HCT116 (cell line): Measurements from ENCODE around the gene SLC51A. TPM values are rescaled to one million over a fixed set of nuclear protein-coding genes. Genes with fewer than 3 reads are reported as not detected.
"Not testable (repeated sequence)": the region's sequence is repeated elsewhere in the genome, so short reads cannot be mapped to it uniquely, and the experiment has no call there.

Experiments used
- ATAC-seq: fragments of 200-7000 bp; cut with Tn5 transposase; 2 replicates; pipeline ENCODE4 v1.9.1; 2020; ENCODE audit warnings: mild to moderate bottlenecking, moderate library complexity
- BruUV-seq: library from RNA; stranded (reverse); fragments of 400-500 nt; replicated peaks from 2 replicates; lab custom pipeline; 2021; lab: Mats Ljungman, UMichigan
- CTCF ChIA-PET: fragments of 300-600 bp; sonication (Branson Sonifier 250); formaldehyde crosslinking; loops from one replicate; lab custom pipeline; 2021; ENCODE audit warnings: antibody characterized with exemption; lab: Charles Lee
- POLR2A ChIA-PET: fragments of 300-600, 350-600 bp; sonication (Branson Sonifier 250); formaldehyde crosslinking; loops from one replicate; lab custom pipeline; 2021; ENCODE audit warnings: antibody characterized with exemption; lab: Charles Lee
- RAD21 ChIA-PET, 2 experiments: fragments of 300-600 bp; sonication (Branson Sonifier 250); formaldehyde crosslinking; loops; one replicate each; lab custom pipeline; 2023; ENCODE audit warnings: low total read pairs in 2 of 2; ENCODE audit not compliant: uncharacterized antibody in 2 of 2, unreplicated experiment in 2 of 2, low non-redundant PET in 1 of 2; lab: Charles Lee
- DNase-seq: peaks from one replicate; pipeline ENCODE4 v3.0.0-alpha.2; 2010; ENCODE audit warnings: low read depth, low spot score
- H2AFZ ChIP-seq: fragments of 200-600 bp; shearing (Covaris generic), sonication (generic); 2 replicates; pipeline ENCODE4 v1.6.1; 2017; ENCODE audit warnings: low read depth, mixed run types, mixed read lengths, antibody characterized with exemption, low read length; ENCODE audit not compliant: poor library complexity, severe bottlenecking
- H3K27ac ChIP-seq: 2 replicates; pipeline ENCODE4 v1.5.1; 2012; ENCODE audit warnings: low read depth, low read length
- H3K27me3 ChIP-seq: fragments of 200-600 bp; sonication (generic); 2 replicates; pipeline ENCODE4 v1.6.1; 2016; ENCODE audit warnings: mixed run types, low read length, mixed read lengths; ENCODE audit not compliant: insufficient read depth
- H3K36me3 ChIP-seq, 2 experiments: fragments of 200-500 bp in 1 of 2; fragments of 200-600 bp in 1 of 2; sonication (Bioruptor generic) in 1 of 2; sonication (generic) in 1 of 2; 2 replicates each; pipeline versions ENCODE4 v1.5.1 to v1.6.1; 2014 to 2016; ENCODE audit warnings: low read length in 2 of 2, inconsistent platforms in 1 of 2, mixed read lengths in 1 of 2, mixed run types in 1 of 2; ENCODE audit not compliant: insufficient read depth in 2 of 2, control insufficient read depth in 1 of 2
- H3K4me1 ChIP-seq, 2 experiments: fragments of 200-600 bp in 1 of 2; sonication (generic) in 1 of 2; 2 replicates each; pipeline versions ENCODE4 v1.5.1 to v1.6.1; 2012 to 2017; ENCODE audit warnings: low read length in 2 of 2, inconsistent platforms in 1 of 2, mild to moderate bottlenecking in 1 of 2, mixed read lengths in 1 of 2, mixed run types in 1 of 2, moderate library complexity in 1 of 2; ENCODE audit not compliant: insufficient read depth in 2 of 2, control insufficient read depth in 1 of 2
- H3K4me2 ChIP-seq: fragments of 200-600 bp; sonication (generic); 2 replicates; pipeline ENCODE4 v1.6.1; 2017; ENCODE audit warnings: mixed run types, low read length, mixed read lengths
- H3K4me3 ChIP-seq, 2 experiments: fragments of 200-600 bp in 1 of 2; sonication (generic) in 1 of 2; replicated peaks in 1 of 2; 2 replicates each; pipeline ENCODE4 v1.5.1; 2011 to 2016; ENCODE audit warnings: low read length in 2 of 2, control low read depth in 1 of 2, low read depth in 1 of 2, mild to moderate bottlenecking in 1 of 2, mixed read lengths in 1 of 2, mixed run types in 1 of 2
- H3K79me2 ChIP-seq: fragments of 200-600 bp; sonication (generic); 2 replicates; pipeline ENCODE4 v1.6.1; 2017; ENCODE audit warnings: mild to moderate bottlenecking, mixed run types, low read length, moderate library complexity, mixed read lengths; ENCODE audit not compliant: insufficient read depth
- H3K9ac ChIP-seq: fragments of 200-600 bp; sonication (generic); 2 replicates; pipeline ENCODE4 v1.6.1; 2016; ENCODE audit warnings: low read length, mixed read lengths
- H3K9me2 ChIP-seq: fragments of 200-600 bp; sonication (generic), shearing (Covaris generic); 2 replicates; pipeline ENCODE4 v1.6.1; 2017; ENCODE audit warnings: mixed run types, mild to moderate bottlenecking, moderate library complexity; ENCODE audit not compliant: insufficient read depth
- H3K9me3 ChIP-seq, 2 experiments: fragments of 200-500 bp in 1 of 2; fragments of 200-600 bp in 1 of 2; sonication (Bioruptor generic) in 1 of 2; sonication (generic) in 1 of 2; 2 replicates each; pipeline ENCODE4 v1.6.1; 2014 to 2017; ENCODE audit warnings: low read length in 2 of 2, mixed read lengths in 2 of 2, inconsistent platforms in 1 of 2, low read depth in 1 of 2, mild to moderate bottlenecking in 1 of 2, mixed run types in 1 of 2, moderate library complexity in 1 of 2; ENCODE audit not compliant: control insufficient read depth in 1 of 2, insufficient read depth in 1 of 2
- H4K20me1 ChIP-seq: fragments of 200-600 bp; sonication (generic), shearing (Covaris generic); 2 replicates; pipeline ENCODE4 v1.6.1; 2017; ENCODE audit warnings: mixed run types, mild to moderate bottlenecking, moderate library complexity; ENCODE audit not compliant: insufficient read depth
- CBX3 ChIP-seq: IDR thresholded peaks from 2 replicates; pipeline ENCODE4 v1.6.1; 2012; ENCODE audit warnings: low read depth
- CEBPB ChIP-seq: IDR thresholded peaks from 2 replicates; pipeline ENCODE4 v1.6.1; 2012; ENCODE audit warnings: low read depth
- EGR1 ChIP-seq: IDR thresholded peaks from 2 replicates; pipeline ENCODE4 v1.6.1; 2012; ENCODE audit warnings: low read depth
- EZH2phosphoT487 ChIP-seq: fragments of 200-600 bp; IDR thresholded peaks from 2 replicates; pipeline ENCODE4 v1.6.1; 2018; ENCODE audit warnings: antibody characterized with exemption, borderline replicate concordance
- FOSL1 ChIP-seq: IDR thresholded peaks from 2 replicates; pipeline ENCODE4 v1.6.1; 2012; ENCODE audit warnings: low read depth
- JUND ChIP-seq: IDR thresholded peaks from 2 replicates; pipeline ENCODE4 v1.6.1; 2012
- POLR2A ChIP-seq: IDR thresholded peaks from 2 replicates; pipeline ENCODE4 v1.7.0; 2011; ENCODE audit warnings: borderline replicate concordance; ENCODE audit not compliant: insufficient read depth, insufficient read length; ENCODE audit errors: extremely low read depth
- POLR2AphosphoS5 ChIP-seq: IDR thresholded peaks from 2 replicates; pipeline ENCODE4 v1.6.1; 2011; ENCODE audit warnings: mild to moderate bottlenecking, low read depth, low read length, moderate library complexity
- SIN3A ChIP-seq: IDR thresholded peaks from 2 replicates; pipeline ENCODE4 v1.6.1; 2012; ENCODE audit warnings: low read depth
- SP1 ChIP-seq: IDR thresholded peaks from 2 replicates; pipeline ENCODE4 v1.6.1; 2012; ENCODE audit warnings: low read depth
- SRF ChIP-seq: IDR thresholded peaks from 2 replicates; pipeline ENCODE4 v1.6.1; 2012; ENCODE audit warnings: low read depth
- ZFX ChIP-seq: fragments of 450-650 bp; IDR thresholded peaks from 2 replicates; pipeline ENCODE4 v1.6.1; 2017
- ZNF274 ChIP-seq: fragments of 200-500 bp; sonication (Bioruptor generic); IDR thresholded peaks from 2 replicates; pipeline ENCODE4 v1.6.1; 2014; ENCODE audit warnings: mild to moderate bottlenecking, low read depth, low read length, inconsistent platforms
- intact Hi-C: fragments of 100-400 bp; cut with micrococcal nuclease; formaldehyde crosslinking; loops from 2 replicates; pipeline ENCODE4 v1.10.0; 2022
- total RNA-seq: library from RNA; stranded (reverse); gene quantifications from one replicate; pipeline ENCODE4 v1.2.1, GENCODE V29; 2021; ENCODE audit not compliant: unreplicated experiment
- TF ChIP-seq, protein P1 (sequence below): IDR thresholded peaks from 2 replicates; pipeline ENCODE4 v1.6.1; 2012
- TF ChIP-seq, protein P2 (sequence below), 3 experiments: fragments of 200-600 bp in 1 of 3; sonication (generic) in 1 of 3; IDR thresholded peaks in 2 of 3; conservative IDR thresholded peaks in 1 of 3; 2 replicates each; pipeline ENCODE4 v1.5.1; 2012 to 2017; ENCODE audit warnings: low read depth in 2 of 3, low read length in 2 of 3, antibody characterized with exemption in 1 of 3, borderline replicate concordance in 1 of 3, control low read depth in 1 of 3, mild to moderate bottlenecking in 1 of 3, mixed read lengths in 1 of 3, mixed run types in 1 of 3, moderate library complexity in 1 of 3; ENCODE audit not compliant: insufficient read depth in 1 of 3
- TF ChIP-seq, protein P3 (sequence below): IDR thresholded peaks from 2 replicates; pipeline ENCODE4 v1.6.1; 2012; ENCODE audit warnings: low read depth

Gene SLC51A
- total RNA-seq, 1 experiment from 2014 or later: not detected

DNA sequence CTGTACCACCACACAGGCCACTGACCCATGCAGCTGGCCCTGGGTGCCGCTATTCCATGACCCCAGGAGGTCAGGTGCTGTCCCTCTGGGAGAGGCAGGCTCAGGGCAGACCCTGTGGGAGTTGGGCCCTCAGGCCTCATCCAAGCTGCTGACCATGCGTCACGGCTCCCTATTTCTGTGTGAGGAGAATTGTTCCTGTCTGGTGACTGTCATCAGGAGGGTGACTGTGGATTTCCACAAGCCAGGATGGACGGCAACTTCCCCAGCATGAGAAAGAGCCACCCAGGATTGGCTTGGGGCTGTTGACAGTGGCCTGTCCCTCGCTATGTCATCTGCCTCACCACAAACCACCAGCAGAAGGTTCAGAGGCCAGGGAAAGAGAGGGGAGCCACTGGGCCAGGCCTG, 46.5 kb upstream of the SLC51A start:
- CTCF ChIA-PET: no interaction called here
- Histone ChIP-seq H4K20me1 (no peaks in the 10 kb centered on the region), H3K9me2 (no peaks in the 10 kb centered on the region), H3K27ac (no peak overlapping the region), H3K4me2 (no peak overlapping the region), H3K79me2 (no peaks in the 10 kb centered on the region), H3K4me3 (no peak overlapping the region), H3K4me1 (no peaks in the 10 kb centered on the region), H2AFZ (no peak overlapping the region), H3K27me3 (no peaks in the 10 kb centered on the region), H3K9ac (no peak overlapping the region)
- ATAC-seq (no peak), DNase-seq (no peak)
- intact Hi-C loops: no loop called here
- RAD21 ChIA-PET: no interaction called here
- POLR2A ChIA-PET: no interaction called here
- no peak for TF ChIP-seq SIN3A
- TF ChIP-seq CEBPB: no peak
- no peak for TF ChIP-seq SRF
- TF ChIP-seq POLR2AphosphoS5: no peak
- TF ChIP-seq EZH2phosphoT487: no peak
- no peak for TF ChIP-seq POLR2A
- TF ChIP-seq, protein P1, sequence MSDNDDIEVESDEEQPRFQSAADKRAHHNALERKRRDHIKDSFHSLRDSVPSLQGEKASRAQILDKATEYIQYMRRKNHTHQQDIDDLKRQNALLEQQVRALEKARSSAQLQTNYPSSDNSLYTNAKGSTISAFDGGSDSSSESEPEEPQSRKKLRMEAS: no peak
- no peak for TF ChIP-seq JUND
- TF ChIP-seq, protein P2, sequence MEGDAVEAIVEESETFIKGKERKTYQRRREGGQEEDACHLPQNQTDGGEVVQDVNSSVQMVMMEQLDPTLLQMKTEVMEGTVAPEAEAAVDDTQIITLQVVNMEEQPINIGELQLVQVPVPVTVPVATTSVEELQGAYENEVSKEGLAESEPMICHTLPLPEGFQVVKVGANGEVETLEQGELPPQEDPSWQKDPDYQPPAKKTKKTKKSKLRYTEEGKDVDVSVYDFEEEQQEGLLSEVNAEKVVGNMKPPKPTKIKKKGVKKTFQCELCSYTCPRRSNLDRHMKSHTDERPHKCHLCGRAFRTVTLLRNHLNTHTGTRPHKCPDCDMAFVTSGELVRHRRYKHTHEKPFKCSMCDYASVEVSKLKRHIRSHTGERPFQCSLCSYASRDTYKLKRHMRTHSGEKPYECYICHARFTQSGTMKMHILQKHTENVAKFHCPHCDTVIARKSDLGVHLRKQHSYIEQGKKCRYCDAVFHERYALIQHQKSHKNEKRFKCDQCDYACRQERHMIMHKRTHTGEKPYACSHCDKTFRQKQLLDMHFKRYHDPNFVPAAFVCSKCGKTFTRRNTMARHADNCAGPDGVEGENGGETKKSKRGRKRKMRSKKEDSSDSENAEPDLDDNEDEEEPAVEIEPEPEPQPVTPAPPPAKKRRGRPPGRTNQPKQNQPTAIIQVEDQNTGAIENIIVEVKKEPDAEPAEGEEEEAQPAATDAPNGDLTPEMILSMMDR (IDR thresholded peaks at IDR 0.05 in 2 of 3, conservative IDR thresholded peaks at IDR 0.05 in 1 of 3; ENCODE audit: borderline replicate concordance in 1 of 3, insufficient read depth in 1 of 3, low read depth in 2 of 3, low read length in 2 of 3): no peak
- TF ChIP-seq EGR1: no peak
- no peak for TF ChIP-seq CBX3
- no peak for TF ChIP-seq ZFX
- no peak for TF ChIP-seq ZNF274
- TF ChIP-seq SP1: no peak
- TF ChIP-seq FOSL1: no peak
- TF ChIP-seq, protein P3, sequence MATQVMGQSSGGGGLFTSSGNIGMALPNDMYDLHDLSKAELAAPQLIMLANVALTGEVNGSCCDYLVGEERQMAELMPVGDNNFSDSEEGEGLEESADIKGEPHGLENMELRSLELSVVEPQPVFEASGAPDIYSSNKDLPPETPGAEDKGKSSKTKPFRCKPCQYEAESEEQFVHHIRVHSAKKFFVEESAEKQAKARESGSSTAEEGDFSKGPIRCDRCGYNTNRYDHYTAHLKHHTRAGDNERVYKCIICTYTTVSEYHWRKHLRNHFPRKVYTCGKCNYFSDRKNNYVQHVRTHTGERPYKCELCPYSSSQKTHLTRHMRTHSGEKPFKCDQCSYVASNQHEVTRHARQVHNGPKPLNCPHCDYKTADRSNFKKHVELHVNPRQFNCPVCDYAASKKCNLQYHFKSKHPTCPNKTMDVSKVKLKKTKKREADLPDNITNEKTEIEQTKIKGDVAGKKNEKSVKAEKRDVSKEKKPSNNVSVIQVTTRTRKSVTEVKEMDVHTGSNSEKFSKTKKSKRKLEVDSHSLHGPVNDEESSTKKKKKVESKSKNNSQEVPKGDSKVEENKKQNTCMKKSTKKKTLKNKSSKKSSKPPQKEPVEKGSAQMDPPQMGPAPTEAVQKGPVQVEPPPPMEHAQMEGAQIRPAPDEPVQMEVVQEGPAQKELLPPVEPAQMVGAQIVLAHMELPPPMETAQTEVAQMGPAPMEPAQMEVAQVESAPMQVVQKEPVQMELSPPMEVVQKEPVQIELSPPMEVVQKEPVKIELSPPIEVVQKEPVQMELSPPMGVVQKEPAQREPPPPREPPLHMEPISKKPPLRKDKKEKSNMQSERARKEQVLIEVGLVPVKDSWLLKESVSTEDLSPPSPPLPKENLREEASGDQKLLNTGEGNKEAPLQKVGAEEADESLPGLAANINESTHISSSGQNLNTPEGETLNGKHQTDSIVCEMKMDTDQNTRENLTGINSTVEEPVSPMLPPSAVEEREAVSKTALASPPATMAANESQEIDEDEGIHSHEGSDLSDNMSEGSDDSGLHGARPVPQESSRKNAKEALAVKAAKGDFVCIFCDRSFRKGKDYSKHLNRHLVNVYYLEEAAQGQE: no peak
- TF ChIP-seq, all 23 proteins: peak for 0
- BruUV-seq: no TSS peak
- H3K9me3 ChIP-seq: no peaks in the 10 kb centered on the region
- H3K36me3 ChIP-seq: no peaks in the 10 kb centered on the region

DNA sequence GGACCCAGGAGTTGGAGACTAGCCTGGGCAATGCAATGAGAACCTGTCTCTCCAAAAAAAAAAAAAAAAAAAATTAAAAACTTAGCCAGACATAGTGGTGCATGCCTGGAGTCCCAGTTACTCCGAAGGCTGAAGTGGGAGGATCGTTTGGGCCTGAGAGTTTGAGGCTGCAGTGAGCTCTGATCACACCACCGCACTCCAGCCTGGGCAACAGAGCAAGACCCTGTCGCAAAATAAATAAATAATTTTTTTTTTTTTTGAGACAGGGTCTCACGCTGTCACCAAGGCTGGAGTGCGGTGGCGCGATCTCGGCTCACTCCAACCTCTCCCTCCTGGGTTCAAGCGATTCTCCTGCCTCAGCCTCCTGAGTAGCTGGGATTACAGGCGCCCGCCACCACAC, 46.0 kb upstream of the SLC51A start:
- CTCF ChIA-PET, POLR2A ChIA-PET, H3K4me1 ChIP-seq, H3K36me3 ChIP-seq, H3K27ac ChIP-seq, H3K9ac ChIP-seq, H3K4me3 ChIP-seq, ATAC-seq, H3K27me3 ChIP-seq, H2AFZ ChIP-seq, H3K4me2 ChIP-seq, DNase-seq, H3K9me2 ChIP-seq, BruUV-seq, intact Hi-C loops, RAD21 ChIA-PET, H4K20me1 ChIP-seq, H3K79me2 ChIP-seq, H3K9me3 ChIP-seq: not testable (repeated sequence)
